OCI-LY3 (cell line): Measurements from ENCODE around the gene ANKRD24.

Experiments
- H2AFZ ChIP-seq: fragments of 200-600, 300-600 bp; shearing (Covaris generic); 2 replicates; pipeline ENCODE4 v1.6.0; 2014; ENCODE audit warnings: antibody characterized with exemption, low read depth, low read length
- H3K27ac ChIP-seq: fragments of 200-600, 300-600 bp; sonication (generic); 2 replicates; pipeline ENCODE4 v1.5.1; 2014; ENCODE audit warnings: mild to moderate bottlenecking, low read length, moderate library complexity, mixed read lengths
- H3K27me3 ChIP-seq: fragments of 200-600, 300-600 bp; sonication (generic); 2 replicates; pipeline ENCODE4 v1.6.1; 2014; ENCODE audit warnings: low read depth, low read length, mixed read lengths
- H3K36me3 ChIP-seq: fragments of 200-600, 300-600 bp; sonication (generic); replicated peaks from 2 replicates; pipeline ENCODE3; 2014; ENCODE audit warnings: low read depth, low read length, mixed read lengths
- H3K4me1 ChIP-seq: fragments of 300-600, 200-600 bp; sonication (generic); 2 replicates; pipeline ENCODE4 v1.6.1; 2014; ENCODE audit warnings: low read length, mixed read lengths
- H3K4me2 ChIP-seq: fragments of 200-600, 300-600 bp; sonication (generic); 2 replicates; pipeline ENCODE4 v1.6.1; 2014; ENCODE audit warnings: low read length, mixed read lengths
- H3K4me3 ChIP-seq: fragments of 300-600, 200-600 bp; sonication (generic); 2 replicates; pipeline ENCODE4 v1.5.1; 2014; ENCODE audit warnings: antibody characterized with exemption, mild to moderate bottlenecking, low read length, moderate library complexity
- H3K79me2 ChIP-seq: fragments of 300-600, 200-600 bp; shearing (Covaris generic); 2 replicates; pipeline ENCODE4 v1.6.1; 2014; ENCODE audit warnings: mild to moderate bottlenecking, low read length, mixed read lengths
- H3K9ac ChIP-seq: fragments of 300-600, 200-600 bp; shearing (Covaris generic); 2 replicates; pipeline ENCODE4 v1.6.0; 2014; ENCODE audit warnings: mild to moderate bottlenecking, low read length, moderate library complexity
- H3K9me3 ChIP-seq: fragments of 200-600, 300-600 bp; shearing (Covaris generic); 2 replicates; pipeline ENCODE4 v1.6.1; 2014; ENCODE audit warnings: low read length, mixed read lengths; ENCODE audit not compliant: insufficient read depth
- H4K20me1 ChIP-seq: fragments of 200-600, 300-600 bp; sonication (generic); 2 replicates; pipeline ENCODE4 v1.6.1; 2016; ENCODE audit warnings: low read length, mixed read lengths; ENCODE audit not compliant: insufficient read depth
- EZH2phosphoT487 ChIP-seq: fragments of 200-600 bp; shearing (Covaris generic); IDR thresholded peaks from 2 replicates; pipeline ENCODE4 v1.6.1; 2018; ENCODE audit warnings: antibody characterized with exemption, mixed run types, low read depth
- TF ChIP-seq, protein P1 (sequence below): fragments of 200-600, 300-600 bp; sonication (generic); IDR thresholded peaks from 2 replicates; pipeline ENCODE4 v1.5.1; 2014; ENCODE audit warnings: antibody characterized with exemption, low read length, low read depth

The ANKRD24 gene

DNA sequence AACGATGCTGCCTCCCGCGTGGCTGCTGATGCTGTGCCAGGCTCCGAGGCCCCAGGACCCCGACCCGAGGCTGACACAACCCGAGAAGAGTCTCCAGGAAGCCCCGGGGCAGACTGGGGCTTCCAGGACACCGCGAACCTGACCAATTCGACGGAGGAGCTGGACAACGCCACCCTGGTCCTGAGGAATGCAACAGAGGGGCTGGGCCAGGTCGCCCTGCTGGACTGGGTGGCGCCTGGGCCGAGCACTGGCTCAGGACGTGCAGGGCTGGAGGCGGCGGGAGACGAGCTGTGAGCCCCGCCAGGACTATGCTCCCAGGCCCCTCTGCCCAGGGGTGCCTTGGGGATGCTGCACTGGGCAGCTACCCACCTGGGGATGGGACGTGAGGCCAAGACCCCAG lies 10.8 kb upstream of the ANKRD24 start:
- Histone ChIP-seq H3K4me3 (no peak overlapping the region), H3K4me1 (no peaks in the 10 kb centered on the region), H3K36me3 (peaks cover 9% of the 10 kb centered on the region), H3K79me2 (no peaks in the 10 kb centered on the region), H3K9ac (no peak overlapping the region), H3K9me3 (no peaks in the 10 kb centered on the region), H3K4me2 (no peak overlapping the region), H4K20me1 (no peaks in the 10 kb centered on the region; the same call in 1 of the 2 replicates), H2AFZ (no peak overlapping the region), H3K27ac (no peak overlapping the region), H3K27me3 (no peaks in the 10 kb centered on the region)
- no peak for TF ChIP-seq EZH2phosphoT487
- TF ChIP-seq, protein P1, sequence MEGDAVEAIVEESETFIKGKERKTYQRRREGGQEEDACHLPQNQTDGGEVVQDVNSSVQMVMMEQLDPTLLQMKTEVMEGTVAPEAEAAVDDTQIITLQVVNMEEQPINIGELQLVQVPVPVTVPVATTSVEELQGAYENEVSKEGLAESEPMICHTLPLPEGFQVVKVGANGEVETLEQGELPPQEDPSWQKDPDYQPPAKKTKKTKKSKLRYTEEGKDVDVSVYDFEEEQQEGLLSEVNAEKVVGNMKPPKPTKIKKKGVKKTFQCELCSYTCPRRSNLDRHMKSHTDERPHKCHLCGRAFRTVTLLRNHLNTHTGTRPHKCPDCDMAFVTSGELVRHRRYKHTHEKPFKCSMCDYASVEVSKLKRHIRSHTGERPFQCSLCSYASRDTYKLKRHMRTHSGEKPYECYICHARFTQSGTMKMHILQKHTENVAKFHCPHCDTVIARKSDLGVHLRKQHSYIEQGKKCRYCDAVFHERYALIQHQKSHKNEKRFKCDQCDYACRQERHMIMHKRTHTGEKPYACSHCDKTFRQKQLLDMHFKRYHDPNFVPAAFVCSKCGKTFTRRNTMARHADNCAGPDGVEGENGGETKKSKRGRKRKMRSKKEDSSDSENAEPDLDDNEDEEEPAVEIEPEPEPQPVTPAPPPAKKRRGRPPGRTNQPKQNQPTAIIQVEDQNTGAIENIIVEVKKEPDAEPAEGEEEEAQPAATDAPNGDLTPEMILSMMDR, result no peak

DNA sequence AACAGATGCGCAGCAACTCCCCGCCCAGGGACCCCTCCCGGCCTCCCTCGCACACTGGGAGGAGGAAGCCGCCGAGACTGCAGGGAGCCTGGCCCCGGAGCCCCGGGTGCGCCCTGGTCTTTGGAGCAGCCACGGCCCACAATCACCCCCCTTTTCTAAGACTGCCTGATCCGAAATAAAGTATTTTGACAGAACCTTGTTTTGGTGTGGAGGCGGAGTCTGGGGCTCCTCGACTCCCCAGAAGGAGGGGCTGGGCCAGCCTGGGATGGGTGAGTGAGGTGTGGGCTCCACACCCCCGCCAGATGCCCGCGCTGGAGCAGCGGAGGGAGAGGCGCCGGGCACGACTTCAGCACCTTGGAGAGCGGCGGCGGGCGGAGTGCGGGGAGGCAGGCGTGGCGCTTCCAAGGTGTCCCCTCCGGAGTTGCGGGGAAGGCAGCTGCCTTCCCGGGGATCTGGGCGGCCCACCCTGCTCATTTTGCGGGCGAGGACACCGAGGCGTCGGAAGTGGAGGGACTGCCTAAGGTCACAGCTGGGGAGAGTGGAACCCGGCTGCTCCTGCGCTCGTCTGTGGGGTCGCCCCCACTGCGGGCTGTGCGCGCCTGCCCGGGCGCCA lies 9.5 kb upstream of the ANKRD24 start:
- Histone ChIP-seq H3K79me2 (no peaks in the 10 kb centered on the region), H3K27ac (no peak overlapping the region), H3K36me3 (peaks cover 9% of the 10 kb centered on the region), H3K4me2 (no peak overlapping the region), H3K27me3 (no peaks in the 10 kb centered on the region), H3K9me3 (no peaks in the 10 kb centered on the region), H3K4me1 (no peaks in the 10 kb centered on the region), H3K4me3 (no peak overlapping the region), H2AFZ (no peak overlapping the region), H4K20me1 (no peaks in the 10 kb centered on the region; the same call in 1 of the 2 replicates), H3K9ac (no peak overlapping the region)
- TF ChIP-seq EZH2phosphoT487, result no peak

DNA sequence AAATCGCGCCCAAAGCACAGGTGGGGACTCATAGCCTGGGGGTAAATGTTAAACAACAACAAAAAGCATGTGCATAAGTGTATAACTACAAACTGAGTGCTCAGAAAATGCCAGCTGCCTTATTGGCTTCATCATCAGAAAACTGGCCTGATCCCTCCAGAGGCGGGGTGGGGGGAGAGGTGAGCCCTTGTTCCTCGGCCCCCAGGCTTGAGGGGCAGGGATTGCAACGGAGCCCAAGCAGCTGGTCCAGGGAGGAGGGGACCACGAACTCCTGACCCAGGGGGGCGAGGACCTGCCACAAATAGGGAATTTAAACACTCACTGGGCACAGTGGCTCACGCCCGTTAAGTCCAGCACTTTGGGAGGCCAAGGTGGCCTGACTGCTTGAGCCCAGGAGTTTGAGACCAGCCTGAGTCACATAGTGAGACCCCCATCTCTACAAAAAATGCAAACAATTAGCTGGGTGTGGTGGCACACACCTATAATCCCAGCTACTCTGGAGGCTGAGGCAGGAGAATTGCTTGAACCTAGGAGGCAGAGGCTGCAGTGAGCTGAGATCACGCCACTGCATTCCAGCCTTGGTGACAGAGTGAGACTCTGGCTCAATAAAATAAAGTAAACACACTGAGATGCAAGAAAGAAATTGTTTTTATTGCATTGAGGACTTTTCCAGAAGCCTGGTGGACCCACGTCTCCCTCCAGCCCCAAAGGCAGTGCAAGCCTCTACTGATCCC lies 8.8 kb upstream of the ANKRD24 start:
- peaks cover 10% of the 10 kb centered on the region for H3K36me3 ChIP-seq
- H3K4me2 ChIP-seq, result no peak overlapping the region
- no peak overlapping the region for H3K9ac ChIP-seq
- no peak overlapping the region for H3K4me3 ChIP-seq
- TF ChIP-seq EZH2phosphoT487, result no peak
- H3K27me3 ChIP-seq, result no peaks in the 10 kb centered on the region
- no peak overlapping the region for H3K27ac ChIP-seq
- no peaks in the 10 kb centered on the region for H3K79me2 ChIP-seq
- H3K4me1 ChIP-seq, result no peaks in the 10 kb centered on the region
- no peaks in the 10 kb centered on the region; the same call in 1 of the 2 replicates for H4K20me1 ChIP-seq
- no peak overlapping the region for H2AFZ ChIP-seq
- no peaks in the 10 kb centered on the region for H3K9me3 ChIP-seq

DNA sequence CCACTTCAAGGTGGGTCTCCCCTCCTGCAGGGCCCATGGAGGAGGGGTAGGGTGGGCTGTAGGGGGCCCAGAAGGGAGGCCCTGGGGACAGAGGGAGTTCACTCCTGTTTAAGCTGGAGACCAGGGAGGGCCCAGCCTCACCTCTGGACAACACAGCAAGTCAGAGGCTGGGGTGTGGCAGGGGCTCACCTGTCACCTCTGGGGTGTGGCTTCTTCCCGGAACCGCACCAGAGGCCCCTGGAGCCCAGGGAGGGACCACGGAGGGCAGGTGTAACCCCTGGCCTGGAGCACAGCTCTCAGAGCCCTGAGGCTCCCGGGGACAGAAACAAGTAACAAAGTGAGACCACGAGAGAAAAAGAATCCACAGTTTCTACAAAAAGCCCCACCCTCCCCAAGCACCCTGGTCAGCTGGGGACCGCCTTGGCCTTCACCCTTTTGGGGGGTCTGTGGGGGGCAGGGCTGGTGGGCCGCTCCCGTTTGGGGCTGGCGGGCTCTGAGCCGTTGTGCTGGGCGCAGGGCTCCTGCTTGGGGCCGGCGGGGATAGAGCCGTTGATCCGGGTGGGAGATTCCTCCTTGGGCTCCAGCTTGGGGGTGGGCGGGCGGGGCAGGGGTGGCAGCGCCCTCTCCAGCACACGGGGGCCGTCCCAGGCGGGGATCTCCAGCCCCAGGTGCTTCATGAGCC lies 8.1 kb upstream of the ANKRD24 start:
- Histone ChIP-seq H4K20me1 (no peaks in the 10 kb centered on the region; the same call in 1 of the 2 replicates), H2AFZ (no peak overlapping the region), H3K27ac (no peak overlapping the region), H3K27me3 (no peaks in the 10 kb centered on the region), H3K4me2 (no peak overlapping the region), H3K9me3 (no peaks in the 10 kb centered on the region), H3K9ac (no peak overlapping the region), H3K4me3 (no peak overlapping the region), H3K36me3 (peaks cover 16% of the 10 kb centered on the region), H3K79me2 (no peaks in the 10 kb centered on the region), H3K4me1 (no peaks in the 10 kb centered on the region)
- TF ChIP-seq, protein P1, result no peak
- no peak for TF ChIP-seq EZH2phosphoT487
